Adrenal gland (tissue), 5 donors: ENCODE measurements around the gene LYRM4.

Source experiments
- CTCF ChIP-seq, 6 experiments: fragments of 450-650 bp in 4 of 6; fragments of 200-600 bp in 2 of 6; sonication (generic) in 1 of 6; IDR thresholded peaks; 1 replicate in 5 of 6; 2 replicates in 1 of 6; pipeline versions ENCODE4 v1.5.1 to v1.8.0; 2016 to 2021; ENCODE audit warnings: antibody characterized with exemption in 6 of 6, mild to moderate bottlenecking in 2 of 6, moderate library complexity in 1 of 6
- POLR2A ChIP-seq, 2 donors: fragments of 450-650 bp; IDR thresholded peaks; one replicate each; pipeline ENCODE4 v1.6.1; 2017; ENCODE audit warnings: antibody characterized with exemption in 2 of 2, mild to moderate bottlenecking in 2 of 2, moderate library complexity in 1 of 2
- donor health status: DM: no; HTN: no; CAD: no.

GRCh38 chr6:5146398-5146797 lies 114.4 kb downstream of the LYRM4 start:
- no peak for TF ChIP-seq CTCF (IDR thresholded peaks at IDR 0.05)
- no peak for TF ChIP-seq POLR2A (IDR thresholded peaks at IDR 0.05)
